Measurements from ENCODE around the gene ADORA1.

ADORA1 gene

DNA sequence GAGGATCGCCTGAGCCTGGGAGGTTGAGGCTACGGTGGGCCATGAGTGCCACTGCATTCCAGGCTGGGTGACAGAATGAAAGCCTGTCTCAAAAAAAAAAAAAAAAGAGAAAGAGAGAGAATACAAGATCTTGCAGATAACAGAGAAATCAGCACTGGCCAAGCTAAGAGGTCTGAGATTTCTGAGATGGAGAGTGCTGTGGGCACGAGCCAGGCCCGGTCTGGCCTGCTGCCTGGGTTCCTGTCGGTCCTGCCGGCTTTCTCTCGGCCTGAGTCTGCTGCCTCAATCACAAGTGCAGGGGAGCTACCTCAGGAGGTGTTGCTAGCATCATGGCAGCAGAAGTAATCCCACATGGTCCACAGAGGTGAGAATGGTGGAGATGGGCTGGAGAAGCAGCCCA is 19.0 kb downstream of the ADORA1 start:
- no peak overlapping the region for H3K4me3 ChIP-seq
- no peak overlapping the region for H3K27ac ChIP-seq
- DNase-seq (ENCODE audit: low read depth, low spot score): no peak
- no peak overlapping the region for H3K9ac ChIP-seq (ENCODE audit: insufficient read length)
- no peaks in the 10 kb centered on the region for H3K9me3 ChIP-seq (ENCODE audit: low read depth, low read length)
- no peaks in the 10 kb centered on the region for H3K36me3 ChIP-seq (ENCODE audit: insufficient read depth, low read length)
- no peak for TF ChIP-seq EZH2 (IDR thresholded peaks at IDR 0.05)
- no peak for TF ChIP-seq FOXP2 (optimal IDR thresholded peaks at IDR 0.05; ENCODE audit: control extremely low read depth, extremely low read length, insufficient read depth)
- TF ChIP-seq POLR2AphosphoS5 (IDR thresholded peaks at IDR 0.05; ENCODE audit: borderline replicate concordance, low read depth, low read length): no peak

DNA sequence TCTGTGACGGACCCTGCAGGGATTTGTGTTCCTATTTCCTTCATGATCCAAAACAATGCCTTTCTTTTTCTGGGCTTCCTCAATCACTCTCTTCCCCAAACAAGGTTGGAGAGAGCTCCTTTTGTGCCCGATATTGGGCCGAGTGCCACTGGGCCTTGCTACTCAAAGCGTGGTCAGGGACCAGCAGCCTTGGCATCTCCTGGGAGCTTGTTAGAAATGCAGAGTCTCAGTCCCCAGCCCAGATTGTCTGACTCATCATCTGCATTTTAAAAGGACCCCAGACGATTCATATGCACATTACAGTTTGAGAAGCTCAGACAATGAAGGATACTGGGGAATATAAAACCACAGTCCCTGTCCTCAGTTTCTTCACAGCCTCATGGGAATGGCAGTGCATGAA is 19.9 kb downstream of the ADORA1 start:
- TF ChIP-seq FOXP2 (optimal IDR thresholded peaks at IDR 0.05; ENCODE audit: control extremely low read depth, extremely low read length, insufficient read depth) (no peak), POLR2AphosphoS5 (IDR thresholded peaks at IDR 0.05; ENCODE audit: borderline replicate concordance, low read depth, low read length) (no peak), EZH2 (IDR thresholded peaks at IDR 0.05) (no peak)
- no peak for DNase-seq (ENCODE audit: low read depth, low spot score)
- no peak overlapping the region for H3K9ac ChIP-seq (ENCODE audit: insufficient read length)
- no peaks in the 10 kb centered on the region for H3K36me3 ChIP-seq (ENCODE audit: insufficient read depth, low read length)
- H3K9me3 ChIP-seq (ENCODE audit: low read depth, low read length): no peaks in the 10 kb centered on the region
- no peak overlapping the region for H3K27ac ChIP-seq
- no peak overlapping the region for H3K4me3 ChIP-seq

DNA sequence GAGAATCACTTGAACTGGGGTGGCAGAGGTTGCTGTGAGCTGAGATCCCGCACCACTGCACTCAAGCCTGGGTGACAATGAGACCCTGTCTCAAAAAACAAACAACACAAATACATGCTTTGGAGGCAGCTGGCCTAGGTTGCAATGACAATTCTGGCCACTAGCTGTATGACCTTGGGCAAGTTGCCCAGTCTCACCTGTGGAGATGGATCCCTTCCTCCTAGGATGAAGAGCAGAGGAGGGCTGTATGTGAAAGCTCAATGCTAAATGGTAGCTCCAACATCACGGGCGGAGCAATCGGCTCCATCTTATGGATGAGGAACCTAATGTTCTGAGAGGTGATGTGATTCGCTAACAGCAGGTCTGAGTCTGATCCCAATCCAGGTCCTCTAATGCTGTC is 20.6 kb downstream of the ADORA1 start:
- TF ChIP-seq POLR2AphosphoS5 (IDR thresholded peaks at IDR 0.05; ENCODE audit: borderline replicate concordance, low read depth, low read length) (no peak), EZH2 (IDR thresholded peaks at IDR 0.05) (no peak), FOXP2 (optimal IDR thresholded peaks at IDR 0.05; ENCODE audit: control extremely low read depth, extremely low read length, insufficient read depth) (no peak)
- H3K27ac ChIP-seq: no peak overlapping the region
- DNase-seq (ENCODE audit: low read depth, low spot score): no peak
- H3K36me3 ChIP-seq (ENCODE audit: insufficient read depth, low read length): no peaks in the 10 kb centered on the region
- no peak overlapping the region for H3K9ac ChIP-seq (ENCODE audit: insufficient read length)
- no peak overlapping the region for H3K4me3 ChIP-seq
- no peaks in the 10 kb centered on the region for H3K9me3 ChIP-seq (ENCODE audit: low read depth, low read length)

DNA sequence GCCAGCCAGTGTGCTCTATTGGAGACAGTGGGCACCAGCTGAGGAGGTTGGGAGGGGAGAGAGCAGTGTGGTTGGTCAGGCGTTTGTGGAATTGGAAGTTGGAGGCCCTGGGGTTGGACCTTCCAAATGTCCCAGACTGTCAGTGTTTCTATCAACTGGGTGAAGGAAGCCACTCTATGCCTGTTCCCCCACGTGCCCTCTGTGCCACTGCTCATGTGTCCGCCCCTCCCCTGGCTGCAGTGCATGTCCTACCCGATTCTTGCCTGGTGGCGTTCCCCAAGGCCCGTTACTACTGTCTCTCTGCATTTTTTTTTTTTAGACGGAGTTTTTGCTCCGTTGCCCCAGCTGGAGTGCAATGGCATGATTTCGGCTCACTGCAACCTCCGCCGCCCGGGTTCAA is 21.1 kb downstream of the ADORA1 start:
- Histone ChIP-seq H3K27ac (no peak overlapping the region), H3K4me3 (no peak overlapping the region), H3K9me3 (ENCODE audit: low read depth, low read length) (no peaks in the 10 kb centered on the region), H3K36me3 (ENCODE audit: insufficient read depth, low read length) (no peaks in the 10 kb centered on the region), H3K9ac (ENCODE audit: insufficient read length) (no peak overlapping the region)
- TF ChIP-seq POLR2AphosphoS5 (IDR thresholded peaks at IDR 0.05; ENCODE audit: borderline replicate concordance, low read depth, low read length): no peak
- no peak for TF ChIP-seq FOXP2 (optimal IDR thresholded peaks at IDR 0.05; ENCODE audit: control extremely low read depth, extremely low read length, insufficient read depth)
- TF ChIP-seq EZH2 (IDR thresholded peaks at IDR 0.05): no peak
- DNase-seq (ENCODE audit: low read depth, low spot score): no peak

DNA sequence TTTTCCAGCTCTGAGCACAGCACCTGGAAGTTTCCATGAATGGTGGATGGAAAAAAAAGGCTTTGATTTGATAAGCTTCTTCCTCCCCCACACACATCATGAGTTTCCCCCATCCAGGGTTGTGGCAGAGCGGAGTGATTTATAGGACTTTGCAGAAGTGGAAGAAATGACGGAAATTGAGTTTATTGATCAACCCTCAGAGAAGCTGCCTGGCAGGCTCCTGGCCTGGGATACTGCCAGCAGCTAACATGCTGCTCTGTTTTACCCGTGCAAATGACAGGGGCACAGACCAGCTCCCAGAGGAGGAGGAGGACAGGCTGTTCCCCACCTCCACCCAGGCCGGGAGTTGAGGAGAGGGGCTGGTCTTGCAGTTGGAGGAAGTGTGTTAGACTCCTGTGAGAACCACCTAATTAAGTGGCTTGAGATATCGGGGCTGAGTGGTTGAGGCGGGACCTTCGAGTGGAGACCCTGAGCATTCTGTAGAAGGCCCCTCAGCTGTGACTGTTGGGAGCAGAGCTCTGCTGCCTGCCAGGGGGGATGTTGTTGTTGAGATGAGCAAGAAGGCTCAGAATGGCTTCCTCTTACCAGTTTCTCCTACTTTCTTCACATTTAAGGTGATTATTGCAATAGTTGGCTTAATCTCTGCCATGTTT is 21.8 kb downstream of the ADORA1 start:
- no peak overlapping the region for H3K9ac ChIP-seq (ENCODE audit: insufficient read length)
- H3K9me3 ChIP-seq (ENCODE audit: low read depth, low read length): no peaks in the 10 kb centered on the region
- no peak overlapping the region for H3K4me3 ChIP-seq
- no peak for DNase-seq (ENCODE audit: low read depth, low spot score)
- no peaks in the 10 kb centered on the region for H3K36me3 ChIP-seq (ENCODE audit: insufficient read depth, low read length)
- TF ChIP-seq EZH2 (IDR thresholded peaks at IDR 0.05) (no peak), POLR2AphosphoS5 (IDR thresholded peaks at IDR 0.05; ENCODE audit: borderline replicate concordance, low read depth, low read length) (no peak)
- H3K27ac ChIP-seq: no peak overlapping the region

DNA sequence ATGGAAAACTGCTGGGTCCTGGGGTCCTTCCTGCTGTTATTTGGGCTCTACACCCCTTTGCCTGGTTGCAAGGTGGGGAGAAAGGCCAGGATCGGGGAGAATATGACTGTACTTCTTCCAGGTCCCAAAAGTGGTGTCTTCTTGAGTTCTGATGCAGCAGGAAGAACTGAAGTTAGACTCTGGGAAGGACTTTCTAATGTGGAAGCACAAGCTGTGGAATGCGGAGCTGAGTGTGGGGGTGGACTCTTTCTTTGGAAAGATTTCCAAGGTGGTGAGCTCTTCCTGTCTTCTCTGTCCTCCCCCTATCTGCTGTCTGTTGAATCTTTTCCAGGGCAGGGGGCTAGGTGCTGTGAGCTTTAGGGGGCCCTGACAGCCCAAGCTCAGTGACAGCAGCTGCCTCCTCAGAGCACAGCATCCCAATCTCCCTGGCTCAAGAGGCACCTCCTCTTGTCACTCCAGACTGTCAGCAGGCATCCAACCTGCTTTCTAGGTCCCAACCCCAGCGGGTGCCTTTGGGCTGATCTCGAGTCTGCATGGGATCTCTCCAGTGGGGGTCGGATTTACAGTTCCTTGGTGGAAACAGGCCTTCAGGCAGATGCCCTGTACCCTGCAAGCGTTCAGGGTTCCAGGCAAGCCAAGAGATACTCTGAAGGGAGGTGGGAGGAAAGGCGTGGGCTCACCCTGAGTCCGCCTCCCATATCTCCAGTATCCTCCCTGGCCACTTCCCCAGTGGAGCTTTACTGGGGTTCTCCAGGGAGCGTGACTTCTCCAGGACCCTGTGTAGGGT is 23.2 kb downstream of the ADORA1 start:
- Histone ChIP-seq H3K9me3 (ENCODE audit: low read depth, low read length) (no peaks in the 10 kb centered on the region), H3K36me3 (ENCODE audit: insufficient read depth, low read length) (no peaks in the 10 kb centered on the region), H3K9ac (ENCODE audit: insufficient read length) (no peak overlapping the region), H3K4me3 (no peak overlapping the region), H3K27ac (no peak overlapping the region)
- no peak for DNase-seq (ENCODE audit: low read depth, low spot score)
- TF ChIP-seq POLR2AphosphoS5 (IDR thresholded peaks at IDR 0.05; ENCODE audit: borderline replicate concordance, low read depth, low read length) (no peak), EZH2 (IDR thresholded peaks at IDR 0.05) (no peak), FOXP2 (optimal IDR thresholded peaks at IDR 0.05; ENCODE audit: control extremely low read depth, extremely low read length, insufficient read depth) (no peak)

DNA sequence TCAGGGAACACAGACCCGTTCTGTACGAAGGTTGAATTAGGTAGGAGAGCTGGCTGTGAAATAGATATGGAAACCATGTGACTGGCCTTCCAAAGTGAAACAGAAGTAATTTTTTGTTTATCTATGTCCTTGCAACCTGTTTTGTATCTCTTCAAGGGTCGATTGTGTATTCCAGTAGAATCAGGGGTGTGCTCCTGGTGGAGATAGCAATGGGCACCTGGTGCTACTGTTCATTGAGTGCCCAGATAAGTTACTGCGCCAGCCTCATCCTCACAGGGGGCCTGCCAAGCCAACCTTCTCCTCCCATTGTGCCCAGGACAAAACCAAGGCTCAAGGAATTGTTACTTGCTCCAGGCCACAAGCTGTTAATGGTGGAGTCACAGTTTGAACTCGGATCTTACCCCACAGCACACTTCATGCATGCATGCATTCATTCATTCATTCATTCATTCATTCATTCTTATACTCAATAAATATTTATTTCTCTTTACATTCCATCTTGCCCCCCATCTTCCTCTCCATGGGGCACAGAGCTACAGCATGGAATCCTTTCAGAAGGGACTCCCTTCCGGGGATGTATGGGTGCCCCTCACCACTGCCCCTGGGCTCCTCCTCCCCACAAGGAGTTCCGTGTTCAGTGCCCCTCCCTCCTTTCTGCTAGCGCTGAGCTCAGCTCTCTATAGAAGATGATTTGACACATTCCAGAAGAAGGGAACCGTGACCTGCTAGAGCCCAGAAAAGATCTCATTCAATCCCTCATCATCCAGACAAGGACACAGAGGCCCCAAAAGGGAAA is 24.0 kb downstream of the ADORA1 start:
- no peak overlapping the region for H3K27ac ChIP-seq
- DNase-seq (ENCODE audit: low read depth, low spot score): no peak

More for the DNA sequence above, 24.0 kb downstream of the ADORA1 start:
- H3K4me3 ChIP-seq: no peak overlapping the region
- TF ChIP-seq EZH2 (IDR thresholded peaks at IDR 0.05) (no peak), FOXP2 (optimal IDR thresholded peaks at IDR 0.05; ENCODE audit: control extremely low read depth, extremely low read length, insufficient read depth) (no peak), POLR2AphosphoS5 (IDR thresholded peaks at IDR 0.05; ENCODE audit: borderline replicate concordance, low read depth, low read length) (no peak)
- no peaks in the 10 kb centered on the region for H3K36me3 ChIP-seq (ENCODE audit: insufficient read depth, low read length)
- H3K9me3 ChIP-seq (ENCODE audit: low read depth, low read length): no peaks in the 10 kb centered on the region
- H3K9ac ChIP-seq (ENCODE audit: insufficient read length): no peak overlapping the region
